ENCODE results near the gene UQCR10. TPM values are rescaled to one million over a fixed set of nuclear protein-coding genes. Genes with fewer than 3 reads are reported as not detected.

UQCR10 gene
- total and polyA plus RNA-seq, 9 of the 15 experiments (the other 6 are each of a cell fraction or from before 2014, with no cell fraction given): 128 to 903 (median 163) TPM

DNA sequence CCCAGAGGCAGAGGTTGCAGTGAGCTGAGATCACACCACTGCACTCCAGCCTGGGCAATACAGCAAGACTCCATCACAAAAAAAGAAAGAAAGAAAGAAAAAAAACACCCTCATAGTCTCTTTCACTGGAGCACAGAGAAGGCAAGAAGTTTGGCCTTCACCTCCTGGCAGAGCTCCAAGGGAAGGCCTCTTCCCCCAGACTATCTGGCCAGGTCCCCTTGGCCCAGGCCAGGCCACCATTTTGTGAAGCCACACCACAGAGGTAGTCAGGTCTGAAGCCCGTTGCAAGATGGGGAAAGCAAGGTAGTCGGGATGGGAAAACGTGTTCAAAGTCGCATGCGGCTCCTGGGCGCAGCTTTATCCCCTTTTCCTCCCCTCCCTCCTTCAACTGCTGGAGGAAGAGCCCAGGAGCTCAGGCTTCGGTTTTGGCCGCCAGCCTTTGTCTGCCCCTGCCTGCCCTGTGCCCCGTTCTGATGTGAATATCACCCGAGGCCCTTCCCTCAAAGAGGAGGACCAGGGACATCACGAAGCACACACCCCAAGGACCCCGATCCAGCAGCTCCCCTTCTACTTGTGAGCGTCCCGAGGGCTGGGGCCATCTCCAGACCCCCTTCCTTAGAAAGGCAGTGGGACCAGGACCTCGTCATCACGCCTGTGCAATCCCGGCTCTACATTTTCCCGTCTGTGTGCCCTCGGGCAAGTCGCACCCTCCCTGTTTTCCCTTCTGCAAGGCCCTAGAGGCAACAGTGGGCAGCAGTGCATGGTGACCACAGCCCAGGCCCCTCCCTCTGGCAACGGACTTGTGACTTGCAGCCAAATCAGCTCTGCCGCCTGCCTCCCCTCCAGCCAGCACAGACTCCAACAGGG lies 29.7 kb upstream of the UQCR10 start:
- Histone ChIP-seq H3K9me3 (replicated peaks; ENCODE audit: control insufficient read depth, insufficient read depth, low read depth, low read length) (no peaks in the 10 kb centered on the region), H3K9ac (ENCODE audit: insufficient read depth in 1 of 2, low read depth in 2 of 2, low read length in 2 of 2) (no peak overlapping the region), H4K20me1 (replicated peaks; ENCODE audit: control insufficient read depth, insufficient read depth, low read length) (no peaks in the 10 kb centered on the region), H2AFZ (ENCODE audit: low read depth, low read length) (no peak overlapping the region), H3K27ac (ENCODE audit: extremely low read depth, low read depth, low read length) (no peak overlapping the region), H3K36me3 (ENCODE audit: control insufficient read depth, insufficient read depth, low read length) (no peaks in the 10 kb centered on the region), H3K9me1 (ENCODE audit: control insufficient read depth, insufficient read depth, low read length) (no peaks in the 10 kb centered on the region), H3K4me3 (no peak overlapping the region), H3K79me2 (ENCODE audit: control insufficient read depth, insufficient read depth, low read length) (no peaks in the 10 kb centered on the region), H3K4me1 (replicated peaks in 1 of 2; ENCODE audit: control insufficient read depth in 2 of 2, insufficient read depth in 2 of 2, low read length in 2 of 2) (peaks cover 5 to 29% of the 10 kb centered on the region in 2 experiments; a peak in 4 of 5 replicates), H3K4me2 (ENCODE audit: insufficient read depth, low read length) (no peak overlapping the region), H3K27me3 (ENCODE audit: control insufficient read depth in 2 of 2, insufficient read depth in 2 of 2, low read length in 2 of 2) (no peaks in the 10 kb centered on the region)
- FAIRE-seq: no peak
- ChIA-PET CTCF (ENCODE audit: low intra/inter-chr PET ratio) (no interaction called here), POLR2A (interaction anchor here (0.5 to 0.7 kb wide), 2 partner anchors 20 to 201 kb away, joined by 3 to 4 read pairs; no protein-coding TSS in a partner anchor)
- intact Hi-C loops (cut with micrococcal nuclease): no loop called here
- BruUV-seq (replicated peaks): no TSS peak
- ATAC-seq: no peak
- 55% methylated on average over 9 of the region's 22 CpGs for WGBS (ENCODE audit: insufficient coverage, low coverage, missing lambda C conversion rate)
- in situ Hi-C loops (cut with MboI): no loop called here
- DNase-seq (ENCODE audit: extremely low read depth in 1 of 4, low spot score in 3 of 4): no peak
- TF ChIP-seq, protein P1, sequence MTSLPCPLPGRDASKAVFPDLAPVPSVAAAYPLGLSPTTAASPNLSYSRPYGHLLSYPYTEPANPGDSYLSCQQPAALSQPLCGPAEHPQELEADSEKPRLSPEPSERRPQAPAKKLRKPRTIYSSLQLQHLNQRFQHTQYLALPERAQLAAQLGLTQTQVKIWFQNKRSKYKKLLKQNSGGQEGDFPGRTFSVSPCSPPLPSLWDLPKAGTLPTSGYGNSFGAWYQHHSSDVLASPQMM (CRISPR knock-in tag; IDR thresholded peaks at IDR 0.05): no peak
- TF ChIP-seq FOXM1 (IDR thresholded peaks at IDR 0.05; ENCODE audit: low read depth): no peak
- no peak for TF ChIP-seq FOXM1 (CRISPR knock-in tag; IDR thresholded peaks at IDR 0.05; ENCODE audit: low read depth)
- TF ChIP-seq SMARCB1 (IDR thresholded peaks at IDR 0.05; ENCODE audit: insufficient read length, low read depth): no peak
- TF ChIP-seq ZNF695 (CRISPR knock-in tag; IDR thresholded peaks at IDR 0.05): no peak
- TF ChIP-seq MBD2 (IDR thresholded peaks at IDR 0.05; ENCODE audit: borderline replicate concordance, low read depth): no peak
- no peak for TF ChIP-seq HEY1 (CRISPR knock-in tag; IDR thresholded peaks at IDR 0.05; ENCODE audit: borderline replicate concordance)
- TF ChIP-seq SAFB2 (IDR thresholded peaks at IDR 0.05; ENCODE audit: borderline replicate concordance, low read depth, low read length, severe bottlenecking): no peak
- TF ChIP-seq L3MBTL2 (IDR thresholded peaks at IDR 0.05): no peak
- TF ChIP-seq, protein P2, sequence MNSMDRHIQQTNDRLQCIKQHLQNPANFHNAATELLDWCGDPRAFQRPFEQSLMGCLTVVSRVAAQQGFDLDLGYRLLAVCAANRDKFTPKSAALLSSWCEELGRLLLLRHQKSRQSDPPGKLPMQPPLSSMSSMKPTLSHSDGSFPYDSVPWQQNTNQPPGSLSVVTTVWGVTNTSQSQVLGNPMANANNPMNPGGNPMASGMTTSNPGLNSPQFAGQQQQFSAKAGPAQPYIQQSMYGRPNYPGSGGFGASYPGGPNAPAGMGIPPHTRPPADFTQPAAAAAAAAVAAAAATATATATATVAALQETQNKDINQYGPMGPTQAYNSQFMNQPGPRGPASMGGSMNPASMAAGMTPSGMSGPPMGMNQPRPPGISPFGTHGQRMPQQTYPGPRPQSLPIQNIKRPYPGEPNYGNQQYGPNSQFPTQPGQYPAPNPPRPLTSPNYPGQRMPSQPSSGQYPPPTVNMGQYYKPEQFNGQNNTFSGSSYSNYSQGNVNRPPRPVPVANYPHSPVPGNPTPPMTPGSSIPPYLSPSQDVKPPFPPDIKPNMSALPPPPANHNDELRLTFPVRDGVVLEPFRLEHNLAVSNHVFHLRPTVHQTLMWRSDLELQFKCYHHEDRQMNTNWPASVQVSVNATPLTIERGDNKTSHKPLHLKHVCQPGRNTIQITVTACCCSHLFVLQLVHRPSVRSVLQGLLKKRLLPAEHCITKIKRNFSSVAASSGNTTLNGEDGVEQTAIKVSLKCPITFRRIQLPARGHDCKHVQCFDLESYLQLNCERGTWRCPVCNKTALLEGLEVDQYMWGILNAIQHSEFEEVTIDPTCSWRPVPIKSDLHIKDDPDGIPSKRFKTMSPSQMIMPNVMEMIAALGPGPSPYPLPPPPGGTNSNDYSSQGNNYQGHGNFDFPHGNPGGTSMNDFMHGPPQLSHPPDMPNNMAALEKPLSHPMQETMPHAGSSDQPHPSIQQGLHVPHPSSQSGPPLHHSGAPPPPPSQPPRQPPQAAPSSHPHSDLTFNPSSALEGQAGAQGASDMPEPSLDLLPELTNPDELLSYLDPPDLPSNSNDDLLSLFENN (IDR thresholded peaks at IDR 0.05; ENCODE audit: low read depth in 2 of 2, low read length in 2 of 2): no peak
- 0 out of 2 replicates have a peak, but pooled peaks have one; percentile 19 for TF ChIP-seq POLR2G (IDR thresholded peaks at IDR 0.05; ENCODE audit: low read depth, low read length)
- no peak for TF ChIP-seq NFXL1 (CRISPR knock-in tag; IDR thresholded peaks at IDR 0.05)
- TF ChIP-seq ELF1 (tag; IDR thresholded peaks at IDR 0.05): no peak
- no peak for TF ChIP-seq STAT5B (CRISPR knock-in tag; IDR thresholded peaks at IDR 0.05)
- no peak for TF ChIP-seq CAMTA2 (CRISPR knock-in tag; conservative IDR thresholded peaks at IDR 0.05)
- TF ChIP-seq ZNF551 (CRISPR knock-in tag; IDR thresholded peaks at IDR 0.05): no peak
- no peak for TF ChIP-seq MTF1 (CRISPR knock-in tag; IDR thresholded peaks at IDR 0.05; ENCODE audit: borderline replicate concordance)
- TF ChIP-seq ZNF121 (CRISPR knock-in tag; conservative IDR thresholded peaks at IDR 0.05): 0 out of 2 replicates have a peak, but pooled peaks have one; percentile 19
- TF ChIP-seq CBX2 (IDR thresholded peaks at IDR 0.05; ENCODE audit: insufficient read depth, low read length, poor library complexity, severe bottlenecking): no peak
